Measurements from ENCODE around the gene PPP1R14C.

PPP1R14C gene

GRCh38 chr6:150139533-150139932 lies 3.3 kb upstream of the PPP1R14C start:
- Histone ChIP-seq H3K27ac (ENCODE audit: low read depth, low read length) (no peak overlapping the region), H3K27me3 (ENCODE audit: control insufficient read depth in 1 of 2, insufficient read depth in 2 of 2, low read length in 2 of 2) (peaks cover 10 to 35% of the 10 kb centered on the region in 2 donors), H3K36me3 (ENCODE audit: insufficient read depth, low read length) (no peaks in the 10 kb centered on the region), H3K9me3 (ENCODE audit: low read length) (no peaks in the 10 kb centered on the region), H3K4me1 (ENCODE audit: insufficient read depth, low read length) (peaks cover 1% of the 10 kb centered on the region), H3K4me3 (ENCODE audit: low read depth in 1 of 2, low read length in 2 of 2) (no peak overlapping the region), H3K9ac (ENCODE audit: low read length) (no peak overlapping the region)

GRCh38 chr6:150140236-150140969 lies 2.4 kb upstream of the PPP1R14C start:
- Histone ChIP-seq H3K9me3 (ENCODE audit: low read length) (no peaks in the 10 kb centered on the region), H3K27me3 (ENCODE audit: control insufficient read depth in 1 of 2, insufficient read depth in 2 of 2, low read length in 2 of 2) (peaks cover 12 to 42% of the 10 kb centered on the region in 2 donors), H3K27ac (ENCODE audit: low read depth, low read length) (no peak overlapping the region), H3K36me3 (ENCODE audit: insufficient read depth, low read length) (no peaks in the 10 kb centered on the region), H3K4me1 (ENCODE audit: insufficient read depth, low read length) (no peaks in the 10 kb centered on the region), H3K9ac (ENCODE audit: low read length) (no peak overlapping the region), H3K4me3 (ENCODE audit: low read depth in 1 of 2, low read length in 2 of 2) (no peak overlapping the region)

GRCh38 chr6:150142097-150142669 lies 661 bp upstream of the PPP1R14C start:
- H3K27ac ChIP-seq (ENCODE audit: low read depth, low read length), result no peak overlapping the region
- no peaks in the 10 kb centered on the region for H3K4me1 ChIP-seq (ENCODE audit: insufficient read depth, low read length)
- H3K4me3 ChIP-seq (ENCODE audit: low read depth in 1 of 2, low read length in 2 of 2), result peak overlapping the region; percentile 35 to 66
- H3K27me3 ChIP-seq (ENCODE audit: control insufficient read depth in 1 of 2, insufficient read depth in 2 of 2, low read length in 2 of 2), result peaks cover 12 to 56% of the 10 kb centered on the region in 2 donors
- H3K36me3 ChIP-seq (ENCODE audit: insufficient read depth, low read length), result no peaks in the 10 kb centered on the region
- no peaks in the 10 kb centered on the region for H3K9me3 ChIP-seq (ENCODE audit: low read length)
- H3K9ac ChIP-seq (ENCODE audit: low read length), result no peak overlapping the region

GRCh38 chr6:150143516-150144293 lies 861 bp downstream of the PPP1R14C start:
- Histone ChIP-seq H3K9ac (ENCODE audit: low read length) (no peak overlapping the region), H3K36me3 (ENCODE audit: insufficient read depth, low read length) (no peaks in the 10 kb centered on the region), H3K27ac (ENCODE audit: low read depth, low read length) (no peak overlapping the region), H3K27me3 (ENCODE audit: control insufficient read depth in 1 of 2, insufficient read depth in 2 of 2, low read length in 2 of 2) (peaks cover 12 to 56% of the 10 kb centered on the region in 2 donors), H3K9me3 (ENCODE audit: low read length) (no peaks in the 10 kb centered on the region), H3K4me1 (ENCODE audit: insufficient read depth, low read length) (no peaks in the 10 kb centered on the region), H3K4me3 (ENCODE audit: low read depth in 1 of 2, low read length in 2 of 2) (peak overlapping the region; percentile 32 to 66)

- H3K9ac ChIP-seq (ENCODE audit: low read length), result no peak overlapping the region
- no peaks in the 10 kb centered on the region for H3K9me3 ChIP-seq (ENCODE audit: low read length)
- no peaks in the 10 kb centered on the region for H3K36me3 ChIP-seq (ENCODE audit: insufficient read depth, low read length)
- no peak overlapping the region for H3K27ac ChIP-seq (ENCODE audit: low read depth, low read length)
- H3K4me1 ChIP-seq (ENCODE audit: insufficient read depth, low read length), result no peaks in the 10 kb centered on the region
- peaks cover 12 to 56% of the 10 kb centered on the region in 2 donors for H3K27me3 ChIP-seq (ENCODE audit: control insufficient read depth in 1 of 2, insufficient read depth in 2 of 2, low read length in 2 of 2)
- H3K4me3 ChIP-seq (ENCODE audit: low read depth in 1 of 2, low read length in 2 of 2), result no peak overlapping the region
These were observed 1.5 kb downstream of the PPP1R14C start for GRCh38 chr6:150144294-150144868.

- Histone ChIP-seq H3K27ac (ENCODE audit: low read depth, low read length) (no peak overlapping the region), H3K4me3 (ENCODE audit: low read depth in 1 of 2, low read length in 2 of 2) (no peak overlapping the region), H3K9ac (ENCODE audit: low read length) (no peak overlapping the region), H3K9me3 (ENCODE audit: low read length) (no peaks in the 10 kb centered on the region), H3K36me3 (ENCODE audit: insufficient read depth, low read length) (no peaks in the 10 kb centered on the region), H3K4me1 (ENCODE audit: insufficient read depth, low read length) (no peaks in the 10 kb centered on the region), H3K27me3 (ENCODE audit: control insufficient read depth in 1 of 2, insufficient read depth in 2 of 2, low read length in 2 of 2) (peaks cover 12 to 56% of the 10 kb centered on the region in 2 donors)
These were observed 2.6 kb downstream of the PPP1R14C start for GRCh38 chr6:150145427-150145826.

- peaks cover 12 to 55% of the 10 kb centered on the region in 2 donors for H3K27me3 ChIP-seq (ENCODE audit: control insufficient read depth in 1 of 2, insufficient read depth in 2 of 2, low read length in 2 of 2)
These were observed 3.0 kb downstream of the PPP1R14C start for GRCh38 chr6:150145830-150146229.

GRCh38 chr6:150146436-150146835 lies 3.6 kb downstream of the PPP1R14C start:
- no peaks in the 10 kb centered on the region for H3K4me1 ChIP-seq (ENCODE audit: insufficient read depth, low read length)
- no peak overlapping the region for H3K4me3 ChIP-seq (ENCODE audit: low read depth in 1 of 2, low read length in 2 of 2)
- no peak overlapping the region for H3K9ac ChIP-seq (ENCODE audit: low read length)
- no peaks in the 10 kb centered on the region for H3K36me3 ChIP-seq (ENCODE audit: insufficient read depth, low read length)
- no peaks in the 10 kb centered on the region for H3K9me3 ChIP-seq (ENCODE audit: low read length)
- H3K27me3 ChIP-seq (ENCODE audit: control insufficient read depth in 1 of 2, insufficient read depth in 2 of 2, low read length in 2 of 2), result peaks cover 12 to 53% of the 10 kb centered on the region in 2 donors
- H3K27ac ChIP-seq (ENCODE audit: low read depth, low read length), result no peak overlapping the region

More at GRCh38 chr6:150145830-150146229, 3.0 kb downstream of the PPP1R14C start:
- H3K9me3 ChIP-seq (ENCODE audit: low read length), result no peaks in the 10 kb centered on the region
- no peaks in the 10 kb centered on the region for H3K36me3 ChIP-seq (ENCODE audit: insufficient read depth, low read length)
- no peak overlapping the region for H3K4me3 ChIP-seq (ENCODE audit: low read depth in 1 of 2, low read length in 2 of 2)
- H3K27ac ChIP-seq (ENCODE audit: low read depth, low read length), result no peak overlapping the region
- no peaks in the 10 kb centered on the region for H3K4me1 ChIP-seq (ENCODE audit: insufficient read depth, low read length)
- H3K9ac ChIP-seq (ENCODE audit: low read length), result no peak overlapping the region

GRCh38 chr6:150149146-150149545 lies 6.3 kb downstream of the PPP1R14C start:
- H3K27ac ChIP-seq (ENCODE audit: low read depth, low read length), result no peak overlapping the region
- no peaks in the 10 kb centered on the region for H3K4me1 ChIP-seq (ENCODE audit: insufficient read depth, low read length)
- no peaks in the 10 kb centered on the region for H3K9me3 ChIP-seq (ENCODE audit: low read length)
- H3K27me3 ChIP-seq (ENCODE audit: control insufficient read depth in 1 of 2, insufficient read depth in 2 of 2, low read length in 2 of 2), result peaks cover 6 to 29% of the 10 kb centered on the region in 2 donors
- no peak overlapping the region for H3K4me3 ChIP-seq (ENCODE audit: low read depth in 1 of 2, low read length in 2 of 2)
- no peak overlapping the region for H3K9ac ChIP-seq (ENCODE audit: low read length)
- H3K36me3 ChIP-seq (ENCODE audit: insufficient read depth, low read length), result no peaks in the 10 kb centered on the region

- Histone ChIP-seq H3K27me3 (ENCODE audit: control insufficient read depth in 1 of 2, insufficient read depth in 2 of 2, low read length in 2 of 2) (peaks cover 0 to 19% of the 10 kb centered on the region in 2 donors), H3K27ac (ENCODE audit: low read depth, low read length) (no peak overlapping the region), H3K36me3 (ENCODE audit: insufficient read depth, low read length) (no peaks in the 10 kb centered on the region), H3K9me3 (ENCODE audit: low read length) (no peaks in the 10 kb centered on the region), H3K4me1 (ENCODE audit: insufficient read depth, low read length) (no peaks in the 10 kb centered on the region), H3K4me3 (ENCODE audit: low read depth in 1 of 2, low read length in 2 of 2) (no peak overlapping the region), H3K9ac (ENCODE audit: low read length) (no peak overlapping the region)
These were observed 7.6 kb downstream of the PPP1R14C start for GRCh38 chr6:150150458-150150820.
